Stimulated activated CD8-positive, alpha-beta memory T cell treated with anti-CD3 and anti-CD28 coated beads, Interleukin-12 subunit alpha, Interleukin-12 subunit beta, amount 100 ng/mL, for 4 hours (primary cell): ENCODE data around the gene FOXP2.
"Not testable (repeated sequence)": the region's sequence is repeated elsewhere in the genome, so short reads cannot be mapped to it uniquely, and the experiment has no call there.

ENCODE experiments used
- DNase-seq: peaks from one replicate; pipeline ENCODE4 v3.0.0-alpha.2; 2020; ENCODE audit warnings: low read depth

Gene FOXP2

DNA sequence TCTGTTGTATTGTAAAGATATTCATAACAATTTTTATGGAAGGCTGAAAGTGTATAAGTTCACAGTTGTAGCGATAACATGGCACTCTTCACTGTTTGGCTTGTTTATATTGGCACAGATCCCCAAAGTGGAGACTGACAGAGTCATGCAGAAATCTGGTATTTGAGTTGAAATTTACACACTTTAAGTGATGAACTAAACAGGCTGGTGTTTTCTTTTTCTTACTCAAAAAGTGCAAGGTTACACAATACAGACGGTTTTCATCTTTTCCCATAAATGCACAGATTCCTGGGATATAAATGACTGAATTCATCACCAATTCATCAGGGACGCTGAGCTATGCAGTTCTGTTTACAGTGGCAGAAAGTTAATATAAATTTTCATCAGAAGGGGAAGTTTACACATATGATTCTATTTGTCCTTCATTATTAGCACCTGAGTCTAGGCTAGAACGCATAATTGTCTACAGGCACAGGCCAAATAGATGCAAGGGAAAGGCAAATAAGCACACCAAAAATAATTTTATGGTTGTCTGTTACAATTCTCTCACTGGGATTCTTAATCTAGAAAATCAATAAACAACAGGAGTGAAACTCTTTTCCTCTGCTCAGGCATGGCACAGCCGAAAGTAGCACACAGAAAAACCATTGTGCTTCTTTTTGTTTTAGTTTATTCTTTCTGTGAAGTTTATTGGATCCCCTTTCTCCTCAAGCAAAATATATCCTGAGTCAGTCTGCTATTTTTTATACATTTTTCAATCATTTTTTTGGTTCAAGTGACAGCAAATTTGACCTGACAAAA lies 88.0 kb downstream of the FOXP2 start:
- DNase-seq = no peak

DNA sequence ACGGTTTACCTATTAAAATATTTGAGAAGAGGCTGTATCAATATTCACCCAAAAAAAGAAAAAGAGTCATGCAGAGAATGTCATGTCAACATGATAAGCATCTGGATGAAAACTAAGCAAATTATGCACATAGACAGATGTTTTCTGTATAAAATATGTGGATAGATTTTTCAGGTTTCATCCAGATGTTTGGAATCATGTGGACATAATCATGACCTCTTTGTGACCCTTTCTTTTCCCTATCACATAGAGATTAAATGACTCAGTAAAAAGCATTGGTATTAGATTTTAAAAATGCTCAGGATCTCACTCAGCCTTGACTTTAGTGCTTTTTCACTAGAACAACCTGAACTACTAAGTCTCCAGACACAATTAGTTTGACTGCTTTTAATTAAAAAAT lies 90.0 kb downstream of the FOXP2 start:
- no peak for DNase-seq

DNA sequence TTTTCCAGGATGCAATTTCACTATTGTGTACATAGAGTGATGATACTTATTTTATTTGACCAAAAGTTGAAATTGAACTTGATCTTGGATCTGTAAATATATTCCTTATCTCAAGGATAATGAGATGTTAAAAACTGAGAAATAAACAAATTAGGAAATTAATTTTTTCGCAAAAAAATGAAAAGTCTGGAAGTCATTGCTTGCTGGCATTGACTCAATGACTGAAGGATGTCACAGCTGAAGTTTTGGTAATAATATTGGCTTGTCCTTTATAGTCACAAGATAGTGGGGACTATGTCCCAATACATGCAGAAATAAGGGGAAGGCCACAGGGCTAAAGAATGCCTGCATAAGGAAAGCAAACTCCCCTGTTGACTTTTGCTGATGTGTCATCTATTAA lies 92.8 kb downstream of the FOXP2 start:
- no peak for DNase-seq

DNA sequence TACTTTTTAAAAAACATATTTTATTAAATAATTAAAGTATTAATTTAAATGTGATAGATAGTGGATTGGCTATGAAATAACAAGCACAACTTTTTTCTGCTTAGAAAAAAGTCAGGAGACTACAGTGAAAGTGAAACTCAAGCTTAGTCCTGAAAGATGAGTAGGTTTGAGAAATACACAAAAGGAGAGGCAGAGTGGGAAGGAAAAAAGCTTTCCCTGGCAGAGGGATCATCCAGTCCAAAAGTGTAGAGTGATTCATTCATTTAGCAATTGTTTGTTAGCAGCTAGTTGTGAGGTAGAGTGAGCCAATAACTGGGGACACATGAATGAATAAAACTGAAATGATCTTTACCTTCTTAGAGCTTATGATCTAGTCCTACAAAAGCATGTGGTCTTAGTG lies 93.5 kb downstream of the FOXP2 start:
- no peak for DNase-seq

DNA sequence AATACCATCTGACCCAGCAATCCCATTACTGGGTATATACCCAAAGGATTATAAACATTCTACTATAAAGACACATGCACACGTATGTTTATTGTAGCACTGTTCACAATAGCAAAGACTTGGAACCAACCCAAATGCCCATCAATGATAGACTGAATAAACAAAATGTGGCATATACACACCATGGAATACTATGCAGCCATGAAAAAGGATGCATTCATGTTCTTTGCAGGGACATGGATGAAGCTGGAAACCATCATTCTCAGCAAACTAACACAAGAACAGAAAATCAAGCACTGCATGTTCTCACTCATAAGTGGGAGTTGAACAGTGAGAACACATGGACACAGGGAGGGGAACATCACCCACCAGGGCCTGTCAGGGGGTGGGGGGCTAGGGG lies 96.2 kb downstream of the FOXP2 start:
- not testable (repeated sequence) for DNase-seq

DNA sequence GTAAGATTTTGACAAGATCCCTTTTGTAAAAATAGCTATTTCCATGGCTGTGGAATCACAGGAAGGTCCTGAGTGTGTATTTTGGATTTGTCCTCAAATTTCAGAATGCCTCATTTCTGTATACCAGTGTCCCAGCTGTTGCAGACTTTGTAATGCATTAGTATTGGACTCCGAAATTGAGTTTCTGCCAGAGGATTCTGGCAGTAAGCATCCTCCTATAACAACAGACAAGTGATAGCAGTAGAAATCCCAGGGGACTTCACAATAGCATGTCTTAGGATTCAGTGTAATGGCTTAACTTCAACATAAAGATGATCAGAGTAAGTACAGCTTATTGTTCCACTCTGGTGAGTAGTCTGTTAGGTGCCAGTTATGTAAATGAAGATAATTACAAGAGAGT lies 104.6 kb downstream of the FOXP2 start:
- no peak for DNase-seq

DNA sequence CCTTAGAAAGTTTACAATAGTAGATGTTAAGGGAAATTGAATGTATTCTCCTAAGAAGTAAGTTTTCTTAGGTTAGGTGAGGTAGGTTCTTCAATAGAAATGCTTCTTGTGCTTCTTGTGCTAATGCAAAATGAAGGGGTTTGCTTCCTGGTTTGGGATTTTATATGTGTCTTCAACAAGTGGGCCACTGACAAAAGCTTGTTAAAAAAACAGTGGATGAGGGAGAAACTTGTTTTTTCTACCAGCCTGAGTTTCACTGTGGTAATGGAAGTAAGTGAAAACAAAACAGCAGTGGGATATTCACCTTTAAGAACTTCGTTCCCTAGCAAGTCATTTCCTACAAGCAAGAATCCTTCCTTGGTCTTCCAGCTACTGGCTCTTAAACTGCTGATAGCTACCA lies 107.5 kb downstream of the FOXP2 start:
- DNase-seq = no peak

DNA sequence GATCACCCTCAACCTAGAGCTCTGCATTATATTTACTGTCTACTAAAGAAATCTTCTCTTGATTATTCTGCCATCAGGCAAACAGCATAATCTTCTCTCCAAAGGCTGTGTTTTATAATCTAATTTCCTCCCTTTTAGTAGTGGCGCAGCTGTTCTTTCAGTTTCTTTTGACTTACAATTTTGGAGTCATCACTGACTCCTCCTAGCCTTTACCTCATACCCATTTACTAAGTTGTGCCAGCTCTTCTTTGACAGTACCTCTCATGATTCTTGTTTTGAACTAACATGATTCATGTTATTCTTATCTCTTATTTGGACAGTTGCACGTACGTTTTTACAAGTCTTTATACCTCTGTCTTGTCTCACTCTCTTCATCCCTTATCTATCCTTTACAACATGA lies 113.0 kb downstream of the FOXP2 start:
- DNase-seq = no peak

DNA sequence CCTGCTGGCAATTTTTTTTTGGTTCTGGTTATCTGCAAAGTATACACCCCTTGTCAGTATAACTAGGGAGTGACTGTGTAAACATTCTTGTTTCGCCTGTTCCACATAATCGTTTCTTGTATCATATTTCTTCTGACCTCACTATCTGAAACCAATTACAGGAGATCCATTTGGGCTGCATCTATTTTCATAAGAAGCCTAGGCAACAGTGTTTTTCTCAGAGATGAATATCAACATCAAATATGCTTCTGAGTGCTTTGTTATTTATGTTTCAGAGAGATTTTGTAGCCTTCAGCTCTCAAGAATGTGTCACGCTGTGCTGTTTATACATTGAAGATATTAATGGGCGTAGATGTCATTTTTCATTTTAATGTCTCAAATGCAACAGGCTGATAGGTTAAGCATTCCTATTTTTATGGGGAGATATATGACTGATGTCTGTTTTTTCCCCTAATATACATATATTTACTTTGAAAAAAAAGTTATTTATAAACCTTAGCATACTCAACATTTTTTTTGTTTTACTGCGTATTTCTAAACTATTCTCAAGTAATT lies 115.5 kb downstream of the FOXP2 start:
- no peak for DNase-seq

DNA sequence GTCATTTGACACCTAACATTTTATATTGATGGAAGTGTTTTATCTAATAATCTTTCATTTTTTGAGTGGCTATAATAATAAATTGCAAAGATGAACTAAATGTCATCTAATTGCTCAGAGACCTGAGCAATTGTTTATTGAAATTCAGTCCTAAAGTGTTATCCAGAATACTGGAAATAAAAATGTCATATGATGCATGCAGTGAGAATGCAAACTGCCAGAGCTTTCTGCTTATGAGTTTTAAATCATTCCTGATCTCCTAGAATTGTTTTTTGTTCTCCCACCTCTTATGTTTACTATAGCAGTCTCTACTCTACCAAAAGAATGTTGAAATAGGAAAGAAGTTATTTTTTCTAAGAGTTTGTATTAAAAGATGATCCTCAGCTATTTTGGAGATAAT lies 116.7 kb downstream of the FOXP2 start:
- DNase-seq = no peak

DNA sequence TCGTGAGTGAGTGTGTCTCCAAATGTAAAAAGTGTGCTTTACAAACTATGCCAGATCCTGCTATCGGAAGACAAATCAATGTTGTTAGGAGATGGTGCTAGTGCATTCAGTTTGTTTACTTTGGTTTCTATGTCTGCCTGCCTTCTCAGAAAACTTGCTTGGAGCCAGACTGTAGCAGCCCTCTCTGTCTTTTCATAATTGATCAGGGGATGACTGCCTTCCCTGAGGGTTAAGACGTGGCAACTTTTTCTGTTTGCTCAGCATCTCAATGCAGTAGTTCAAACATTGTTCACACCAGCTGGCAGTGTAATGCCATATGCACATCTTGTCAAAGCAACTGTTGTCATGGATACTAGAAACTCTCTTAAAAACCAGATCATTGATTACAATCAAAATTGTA lies 118.5 kb downstream of the FOXP2 start:
- no peak for DNase-seq

DNA sequence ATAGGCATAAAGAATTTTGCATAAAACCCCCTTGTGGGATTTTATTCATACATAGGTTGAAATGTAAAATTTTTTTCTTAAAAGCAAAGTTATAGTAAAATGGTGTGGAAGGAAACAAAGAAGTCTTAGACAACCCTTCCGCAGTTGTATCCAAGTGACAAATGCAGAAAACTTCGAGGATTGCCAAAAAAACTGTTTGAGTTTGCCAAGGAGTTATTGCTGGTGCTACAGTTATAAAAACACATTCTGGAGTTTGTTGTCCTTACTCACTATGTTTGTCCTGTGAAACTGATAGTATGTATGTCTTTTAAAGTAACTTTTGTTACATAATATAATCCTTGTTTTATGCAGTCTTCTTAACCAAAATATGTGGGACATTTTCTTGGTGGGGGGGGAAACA lies 120.3 kb downstream of the FOXP2 start:
- no peak for DNase-seq

DNA sequence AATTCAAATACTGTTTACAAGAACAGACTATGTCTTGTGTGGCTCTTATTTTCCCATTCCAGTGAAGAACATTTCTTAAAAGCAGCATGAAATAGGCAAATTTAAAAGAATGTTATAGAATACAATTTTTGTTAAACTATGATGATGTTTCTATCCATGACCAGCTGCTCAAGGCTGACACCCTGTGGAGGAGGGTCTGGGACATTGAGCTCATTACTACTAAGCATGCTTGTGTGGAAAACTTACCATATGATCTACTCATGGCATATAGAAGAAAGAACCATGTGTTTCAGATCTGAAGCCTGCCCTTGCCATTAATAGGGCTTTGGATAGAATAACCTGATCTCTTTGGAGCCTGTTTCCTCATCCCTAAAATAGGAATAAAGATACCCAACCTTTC lies 125.0 kb downstream of the FOXP2 start:
- DNase-seq = no peak

DNA sequence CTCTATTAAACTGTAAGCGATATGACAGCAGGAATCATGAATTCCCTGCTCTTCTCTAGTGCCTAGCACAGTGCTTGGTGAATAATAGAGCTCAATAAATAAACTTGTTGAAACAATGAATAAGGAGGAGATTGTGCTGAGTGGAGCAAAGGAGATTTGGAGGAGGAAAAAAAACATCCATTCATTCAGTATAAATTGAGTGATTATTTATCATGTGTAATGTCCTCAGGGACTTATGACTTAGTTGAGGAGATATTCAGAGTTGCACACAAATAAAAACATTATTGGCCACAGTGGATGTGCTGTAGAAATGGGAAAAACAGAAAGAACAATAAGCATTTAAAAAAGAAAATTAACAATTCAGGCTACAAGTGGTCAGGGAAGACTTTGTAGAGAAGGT lies 125.7 kb downstream of the FOXP2 start:
- no peak for DNase-seq

DNA sequence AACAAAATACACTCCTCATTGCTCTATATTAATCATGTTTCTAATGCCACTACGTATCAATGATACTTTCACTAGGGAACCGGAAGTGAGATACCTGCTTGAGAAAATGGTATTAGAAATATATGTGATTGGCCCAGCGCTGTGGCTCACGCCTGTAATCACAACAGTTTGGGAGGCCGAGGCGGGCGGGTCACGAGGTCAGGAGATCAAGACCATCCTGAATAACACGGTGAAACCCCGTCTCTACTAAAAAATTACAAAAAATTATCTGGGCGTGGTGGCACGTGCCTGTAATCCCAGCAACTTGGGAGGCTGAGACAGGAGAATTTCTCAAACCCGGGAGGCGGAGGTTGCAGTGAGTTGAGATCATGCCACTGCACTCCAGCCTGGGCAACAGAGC lies 132.7 kb downstream of the FOXP2 start:
- DNase-seq = not testable (repeated sequence)

DNA sequence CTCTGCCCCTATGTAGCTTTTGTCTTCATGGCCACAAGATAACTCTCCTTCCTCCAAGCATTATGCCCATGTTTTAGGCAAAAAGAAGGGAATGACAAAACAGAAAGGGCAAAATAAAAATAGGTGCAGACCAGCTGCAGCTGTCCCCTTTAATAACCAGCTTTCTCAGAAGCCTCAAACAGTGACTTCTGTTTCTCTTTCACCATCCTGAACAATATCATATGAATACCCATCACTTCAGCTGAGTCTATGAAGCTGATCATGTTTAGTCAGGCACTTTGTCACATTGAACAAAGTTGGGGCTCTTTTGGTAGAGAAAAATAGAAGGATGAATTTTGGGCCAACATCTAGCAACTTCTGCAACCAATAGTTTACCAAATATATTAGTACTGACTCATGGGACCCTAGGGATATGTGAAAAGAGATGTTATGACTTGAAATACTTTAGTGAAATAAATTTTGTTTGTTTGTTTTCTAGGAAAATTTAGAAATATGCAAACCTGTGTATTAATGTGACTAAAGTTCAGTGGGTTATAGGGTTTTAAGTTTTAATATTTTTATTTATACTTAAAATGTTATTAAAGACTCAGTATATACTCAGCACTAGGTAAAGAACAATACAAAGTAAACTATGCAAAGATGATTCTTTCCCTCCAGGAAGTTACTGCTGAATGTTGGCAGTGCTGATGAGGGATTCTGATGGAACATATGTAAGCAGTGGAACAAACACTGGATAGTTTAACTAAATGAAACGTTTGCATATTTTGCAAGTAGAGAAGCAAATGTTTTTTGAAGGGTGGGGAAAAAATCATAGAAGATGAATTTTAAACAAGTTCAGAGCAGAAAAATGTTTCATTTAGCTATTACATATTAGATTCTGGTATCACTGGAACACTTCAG lies 133.7 kb downstream of the FOXP2 start:
- DNase-seq = no peak

DNA sequence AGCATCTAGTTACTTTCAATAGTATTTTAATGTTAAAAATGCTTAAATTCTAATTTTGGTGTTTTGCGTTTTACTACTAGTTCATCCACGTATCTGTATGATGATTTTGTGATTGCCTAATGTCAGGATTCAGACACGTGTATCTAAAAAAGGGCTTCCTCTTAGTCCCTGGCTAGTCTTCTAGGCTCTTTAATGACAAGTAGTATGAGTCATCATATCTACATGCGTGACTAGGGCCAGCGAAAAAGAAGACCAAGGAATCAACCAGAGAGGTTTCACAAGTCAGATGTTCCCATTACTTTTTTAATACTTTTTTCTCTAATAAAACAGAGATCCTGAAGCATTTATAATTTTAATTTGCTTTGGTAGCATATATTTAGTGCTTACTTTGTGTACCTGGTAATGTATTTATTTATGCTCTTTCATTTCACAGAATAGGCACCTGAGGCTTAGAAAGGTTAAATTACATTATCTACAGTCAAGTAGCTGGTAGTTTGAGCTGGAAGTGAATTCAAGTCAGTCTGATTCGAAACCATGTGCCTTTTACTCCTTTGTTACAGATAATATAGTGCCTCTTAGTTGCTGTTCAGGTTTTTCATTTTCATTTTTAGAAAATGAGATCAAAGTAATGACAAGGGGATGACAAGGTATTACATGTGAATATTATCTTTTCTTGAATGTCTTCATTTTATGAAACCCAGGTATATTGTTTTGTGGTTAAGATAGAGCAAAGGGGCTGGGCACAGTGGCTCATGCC lies 140.3 kb downstream of the FOXP2 start:
- DNase-seq = no peak

DNA sequence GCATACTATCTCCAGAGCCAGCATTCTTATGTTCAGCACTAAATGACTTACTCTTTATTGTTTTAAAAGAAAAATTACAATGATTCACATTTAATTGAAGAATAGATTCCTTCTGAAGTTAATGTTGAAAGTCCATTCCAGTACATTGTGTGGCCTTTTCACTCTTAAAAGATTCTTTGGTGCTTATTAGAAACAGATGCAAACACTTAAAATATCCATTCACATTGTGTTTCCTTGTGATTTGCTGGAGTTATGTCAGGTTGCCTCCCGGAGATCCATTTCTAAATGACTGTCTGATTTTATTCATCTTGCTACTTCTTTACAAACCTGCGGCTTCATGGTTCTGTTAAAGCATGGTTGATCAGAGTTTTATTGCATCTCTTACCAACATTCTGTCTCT lies 152.8 kb downstream of the FOXP2 start:
- DNase-seq = no peak

DNA sequence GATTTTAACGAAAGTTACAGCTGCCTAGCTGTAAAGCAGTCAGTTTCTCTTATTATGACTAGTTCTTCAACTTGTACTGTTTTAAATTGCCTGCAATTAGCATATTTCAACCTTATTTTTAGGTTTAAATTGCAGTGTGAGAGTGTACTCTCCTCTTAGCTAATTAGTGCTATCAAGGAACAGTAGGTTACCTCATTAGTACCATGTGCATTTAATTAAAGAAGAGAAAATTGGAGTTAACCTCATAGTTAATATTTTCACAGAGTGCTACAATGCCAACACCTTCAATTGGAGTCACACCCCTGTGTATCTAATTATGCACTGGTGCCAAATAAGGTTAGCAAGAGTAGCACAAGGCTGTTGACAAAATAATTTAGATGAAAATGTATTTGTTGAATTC lies 154.6 kb downstream of the FOXP2 start:
- DNase-seq = no peak

DNA sequence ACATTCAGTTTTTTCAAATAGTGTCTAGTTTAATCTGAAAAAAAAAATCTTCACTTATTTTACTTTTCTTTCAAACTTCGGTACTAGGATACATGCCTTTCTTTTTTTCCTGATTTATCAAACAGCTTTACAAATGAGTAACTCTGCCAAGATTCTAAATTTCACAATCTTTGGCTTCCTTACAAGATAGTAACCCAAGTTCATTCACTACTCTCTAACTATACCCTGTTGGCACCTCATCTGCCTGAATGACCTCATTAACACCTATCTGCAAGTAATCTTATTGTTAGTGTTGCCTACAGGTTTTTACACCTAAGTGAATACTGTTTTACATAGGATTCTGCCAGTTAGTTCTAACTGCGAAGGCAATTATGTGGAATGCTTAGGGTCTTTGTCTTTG lies 159.8 kb downstream of the FOXP2 start:
- DNase-seq = no peak

DNA sequence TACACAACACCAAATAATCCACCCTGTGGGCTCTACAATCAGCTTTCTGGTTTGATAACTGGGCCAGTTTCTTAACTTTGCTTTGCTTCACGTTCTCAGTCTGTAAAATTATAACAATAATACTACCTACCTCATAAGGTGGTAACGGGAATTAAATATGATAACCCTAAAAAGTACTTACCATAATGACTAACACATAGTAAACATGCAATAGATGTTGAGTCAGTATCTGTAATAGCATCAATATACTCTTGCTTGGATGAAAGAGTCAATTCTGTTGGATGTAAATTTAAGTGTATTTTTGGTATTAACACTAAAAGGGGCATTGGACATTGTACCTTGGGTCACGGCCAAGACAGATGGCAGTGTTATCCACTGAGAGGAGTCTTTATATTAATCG lies 160.5 kb downstream of the FOXP2 start:
- no peak for DNase-seq

DNA sequence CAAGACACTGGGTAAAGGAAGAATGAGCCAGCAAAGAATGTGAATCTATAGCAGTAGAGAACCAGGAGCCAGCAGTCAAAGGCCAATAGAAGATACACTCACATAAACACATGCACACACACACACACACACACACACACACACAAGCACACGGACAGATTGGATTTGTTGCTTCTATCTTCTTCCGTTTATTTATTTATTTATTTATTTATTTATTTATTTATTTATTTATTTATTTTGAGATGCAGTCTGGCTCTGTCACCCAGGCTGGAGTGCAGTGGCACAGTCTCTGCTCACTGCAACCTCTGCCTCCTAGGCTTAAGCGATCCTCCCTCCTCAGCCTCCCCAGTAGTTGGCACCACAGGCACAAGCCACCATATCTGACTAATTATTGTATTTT lies 166.3 kb downstream of the FOXP2 start:
- DNase-seq = not testable (repeated sequence)
